Thymus (tissue), 11 donors: ENCODE data around the gene TTLL8. TPM values are rescaled to one million over a fixed set of nuclear protein-coding genes. Genes with fewer than 3 reads are reported as not detected.
A peak's percentile ranks its signal among the peaks of the same experiment; 100 is the strongest.

ENCODE experiments used
- DNase-seq, 9 donors: peaks; one replicate each; pipeline ENCODE4 v3.0.0-alpha.2; 2013; ENCODE audit warnings: low spot score in 9 of 9, low read depth in 6 of 9, missing footprints in 1 of 9
- H3K27ac ChIP-seq, 2 donors: one replicate each; pipeline ENCODE4 v1.5.1; 2013; ENCODE audit warnings: control low read depth in 1 of 2, low read depth in 1 of 2, low read length in 1 of 2, mild to moderate bottlenecking in 1 of 2, moderate library complexity in 1 of 2
- H3K27me3 ChIP-seq, 2 donors: one replicate each; pipeline ENCODE4 v1.5.1; 2013; ENCODE audit warnings: low read length in 1 of 2; ENCODE audit not compliant: control insufficient read depth in 2 of 2, insufficient read depth in 1 of 2
- H3K36me3 ChIP-seq, 2 donors: one replicate each; pipeline ENCODE4 v1.5.1; 2013; ENCODE audit warnings: low read length in 1 of 2, mild to moderate bottlenecking in 1 of 2, moderate library complexity in 1 of 2; ENCODE audit not compliant: control insufficient read depth in 2 of 2, insufficient read depth in 2 of 2
- H3K4me1 ChIP-seq, 2 donors: one replicate each; pipeline ENCODE4 v1.5.1; 2013; ENCODE audit warnings: low read length in 2 of 2; ENCODE audit not compliant: control insufficient read depth in 2 of 2, insufficient read depth in 2 of 2
- H3K4me3 ChIP-seq, 2 donors: one replicate each; pipeline ENCODE4 v1.5.1; 2013; ENCODE audit warnings: low read length in 2 of 2, control low read depth in 1 of 2, mild to moderate bottlenecking in 1 of 2
- H3K9me3 ChIP-seq, 2 donors: one replicate each; pipeline ENCODE4 v1.5.1; 2013; ENCODE audit warnings: low read length in 1 of 2, mild to moderate bottlenecking in 1 of 2; ENCODE audit not compliant: control insufficient read depth in 2 of 2, insufficient read depth in 1 of 2
- whole genome bisulfite sequencing: extraction: QIAGEN DNeasy Blood & Tissue Kit; methylation state at CpG from one replicate; pipeline ENCODE4 v1.1.7; 2013; 5-methylcytosine and 5-hydroxymethylcytosine counted together
- polyA plus RNA-seq: library from polyadenylated mRNA; stranded (reverse); fragments of 200-250 nt; gene quantifications from one replicate; pipeline ENCODE4 v1.2.3, GENCODE V29; 2013
- total RNA-seq: library from RNA; stranded (reverse); fragments of 120-200 nt; gene quantifications from one replicate; pipeline ENCODE4 v1.2.4, GENCODE V29; 2013
- donor health status: healthy.

TTLL8 gene
- total and polyA plus RNA-seq, 2 donors, result not detected

DNA sequence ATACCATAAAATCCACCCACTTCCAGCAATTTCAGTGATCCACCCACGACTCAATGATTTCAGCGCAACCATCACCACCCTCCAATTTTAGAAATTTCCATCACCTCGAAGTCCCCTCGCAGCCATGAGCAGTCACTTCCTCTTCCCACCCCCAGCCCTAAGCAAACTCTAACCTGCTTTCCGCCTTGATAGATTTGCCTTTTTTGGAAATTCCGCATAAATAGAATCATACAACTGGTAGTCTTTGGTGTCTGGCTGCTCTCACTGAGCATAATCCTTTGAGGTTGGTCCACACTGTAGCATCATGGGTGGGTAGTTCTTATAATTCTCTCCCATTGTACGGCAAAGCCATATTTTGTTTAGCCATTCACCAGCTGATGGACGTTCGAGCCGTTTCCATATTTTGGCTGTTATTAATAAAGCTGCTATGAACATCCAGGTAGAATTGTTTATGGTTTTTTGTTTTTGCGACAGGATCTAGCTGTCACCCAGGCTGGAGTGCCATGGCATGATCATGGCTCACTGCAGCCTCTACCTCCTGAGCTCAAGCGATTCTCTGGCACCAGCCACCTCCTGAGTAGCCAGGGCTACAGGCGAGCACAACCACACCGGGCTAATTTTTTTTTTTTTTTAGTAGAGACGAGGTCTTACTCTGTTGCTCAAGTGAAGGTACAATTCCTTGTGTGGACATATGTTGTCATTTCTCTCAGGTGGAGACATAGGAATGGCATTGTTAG lies 81.5 kb downstream of the TTLL8 start:
- no peaks in the 10 kb centered on the region for H3K36me3 ChIP-seq
- 73% methylated on average over 15 of the region's 15 CpGs for WGBS
- H3K27me3 ChIP-seq, result peaks cover 10 to 29% of the 10 kb centered on the region in 2 donors
- H3K27ac ChIP-seq, result no peak overlapping the region
- H3K9me3 ChIP-seq, result peaks cover 2 to 4% of the 10 kb centered on the region in 2 donors
- peaks cover 6 to 9% of the 10 kb centered on the region in 2 donors for H3K4me1 ChIP-seq
- DNase-seq, result peak in 2 of 9 donors; percentile 20 to 46
- no peak overlapping the region for H3K4me3 ChIP-seq

DNA sequence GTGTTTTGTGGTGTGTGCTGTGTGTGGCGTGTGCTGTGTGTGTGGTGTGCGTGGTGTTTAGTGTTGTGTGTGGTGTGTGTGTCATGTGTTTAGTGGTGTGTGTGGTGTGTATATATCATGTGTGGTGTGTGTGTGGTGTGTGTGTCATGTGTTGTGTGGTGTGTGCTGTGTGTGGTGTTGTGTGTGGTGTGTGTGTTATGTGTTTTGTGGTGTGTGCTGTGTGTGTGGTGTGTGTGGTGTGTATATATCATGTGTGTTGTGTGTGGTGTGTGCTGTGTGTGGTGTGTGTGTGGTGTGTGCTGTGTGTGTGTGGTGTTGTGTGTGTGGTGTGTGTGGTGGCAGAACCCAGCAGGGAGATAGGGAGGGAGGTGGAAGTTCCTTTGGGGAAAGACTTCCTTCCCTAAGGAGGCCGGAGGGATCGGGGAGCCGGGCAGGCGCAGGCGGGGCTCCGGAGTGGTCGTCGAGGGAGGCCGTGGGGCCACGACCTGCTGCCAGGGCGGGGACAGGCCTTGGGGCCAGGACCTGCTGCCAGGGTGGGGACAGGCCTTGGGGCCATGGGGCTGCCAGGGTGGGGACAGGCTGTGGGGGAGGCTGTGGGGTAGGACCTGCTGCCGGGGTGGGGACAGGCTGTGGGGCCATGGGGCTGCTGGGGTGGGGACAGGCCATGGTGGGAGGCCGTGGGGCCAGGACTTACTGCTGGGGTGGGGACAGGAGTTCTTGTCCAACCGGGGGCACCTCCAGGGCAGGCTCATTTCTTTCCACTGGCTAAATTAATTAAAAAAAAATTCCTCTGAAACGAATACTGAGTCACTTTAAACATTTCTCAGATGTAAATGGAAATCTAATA lies 82.3 kb downstream of the TTLL8 start:
- Histone ChIP-seq H3K27ac (peak overlapping the region; percentile 1 to 69), H3K4me3 (no peak overlapping the region), H3K27me3 (peaks cover 12 to 34% of the 10 kb centered on the region in 2 donors), H3K36me3 (no peaks in the 10 kb centered on the region), H3K9me3 (peaks cover 2 to 4% of the 10 kb centered on the region in 2 donors), H3K4me1 (peaks cover 11 to 18% of the 10 kb centered on the region in 2 donors)
- peak in 1 of 9 donors; percentile 3 for DNase-seq
- WGBS, result 76% methylated on average over 17 of the region's 17 CpGs

DNA sequence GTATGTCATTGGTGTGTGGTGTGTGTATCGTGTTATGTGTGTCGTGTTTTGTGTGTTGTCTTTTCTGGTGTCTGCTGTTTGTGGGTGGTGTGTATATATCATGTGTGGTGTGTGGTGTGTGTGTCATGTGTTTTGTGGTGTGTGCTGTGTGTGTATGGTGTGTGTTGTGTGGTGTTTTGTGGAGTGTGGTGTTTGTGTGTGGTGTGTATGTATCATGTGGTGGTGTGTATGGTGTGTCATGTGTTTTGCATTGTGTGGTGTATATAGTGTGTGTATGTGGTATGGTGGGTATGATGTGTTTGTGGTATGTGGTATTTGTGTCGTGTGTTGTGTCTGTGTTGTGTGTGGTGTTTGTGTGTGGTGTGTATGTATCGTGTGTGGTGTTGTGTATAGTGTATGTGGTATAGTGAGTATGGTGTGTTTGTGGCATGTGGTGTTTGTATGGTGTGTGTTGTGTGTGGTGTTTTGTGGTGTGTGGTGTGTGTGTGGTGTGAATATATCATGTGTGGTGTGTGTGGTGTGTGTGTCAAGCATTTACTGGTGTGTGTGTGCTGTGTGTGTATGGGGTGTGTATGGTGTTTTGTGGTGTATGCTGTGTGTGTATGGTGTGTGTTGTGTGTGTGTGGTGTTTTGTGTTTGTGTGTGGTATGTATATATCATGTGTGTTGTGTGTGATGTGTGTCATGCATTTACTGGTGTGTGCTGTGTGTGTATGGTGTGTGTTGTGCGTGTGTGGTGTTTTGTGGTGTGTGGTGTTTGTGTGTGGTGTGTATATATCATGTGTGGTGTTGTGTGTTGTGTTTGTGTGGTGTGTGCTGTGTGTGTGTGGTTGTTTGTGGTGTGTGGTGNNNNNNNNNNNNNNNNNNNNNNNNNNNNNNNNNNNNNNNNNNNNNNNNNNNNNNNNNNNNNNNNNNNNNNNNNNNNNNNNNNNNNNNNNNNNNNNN lies 84.8 kb downstream of the TTLL8 start:
- DNase-seq, result peak in 1 of 9 donors; percentile 6
- Histone ChIP-seq H3K4me1 (peaks cover 11 to 25% of the 10 kb centered on the region in 2 donors), H3K27me3 (peaks cover 12 to 36% of the 10 kb centered on the region in 2 donors), H3K27ac (no peak overlapping the region), H3K9me3 (peaks cover 0 to 2% of the 10 kb centered on the region in 2 donors), H3K36me3 (no peaks in the 10 kb centered on the region), H3K4me3 (no peak overlapping the region)
- 93% methylated on average over 5 of the region's 5 CpGs for WGBS

DNA sequence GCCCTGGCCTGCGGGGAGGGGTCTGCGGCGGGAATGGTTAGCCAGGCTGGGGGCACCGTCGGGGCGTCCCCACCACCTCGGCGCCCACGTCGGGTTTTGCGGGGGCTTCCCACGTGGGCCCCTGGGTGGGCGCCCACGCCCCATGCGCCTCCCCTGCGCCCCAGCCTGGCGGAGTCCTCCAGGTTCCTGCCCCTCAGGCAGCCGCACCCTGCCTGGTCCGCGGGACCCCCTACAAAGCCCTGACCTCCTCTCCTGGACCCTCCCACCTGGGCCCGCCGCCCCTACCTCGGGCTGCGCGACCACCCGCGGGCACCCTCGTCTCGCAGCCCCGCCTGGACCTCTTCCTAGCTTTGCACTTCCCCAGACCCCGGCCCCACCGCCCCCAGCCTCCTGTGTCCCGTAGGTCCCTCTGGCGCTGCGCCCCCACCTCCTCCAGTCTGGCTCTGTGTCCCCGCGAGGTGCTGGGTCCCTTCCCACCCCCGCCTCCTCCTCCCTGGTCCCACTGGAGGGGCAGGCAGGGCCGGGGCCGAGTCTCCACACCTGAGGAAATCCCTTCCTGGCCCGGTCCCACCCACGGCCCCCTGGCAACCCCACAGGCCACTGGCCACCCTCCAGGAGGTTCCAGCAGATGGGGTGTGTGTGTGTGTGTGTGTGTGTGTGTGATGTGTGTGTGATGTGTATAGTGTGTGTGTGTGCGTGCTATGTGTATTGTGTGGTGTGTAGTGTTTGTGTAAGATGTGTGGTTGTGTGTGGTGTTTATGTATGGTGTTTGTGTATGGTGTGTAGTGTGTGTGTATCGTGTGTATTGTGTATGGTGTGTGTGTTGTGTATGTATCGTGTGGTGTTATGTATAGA lies 85.7 kb downstream of the TTLL8 start:
- no peak overlapping the region for H3K4me3 ChIP-seq

DNA sequence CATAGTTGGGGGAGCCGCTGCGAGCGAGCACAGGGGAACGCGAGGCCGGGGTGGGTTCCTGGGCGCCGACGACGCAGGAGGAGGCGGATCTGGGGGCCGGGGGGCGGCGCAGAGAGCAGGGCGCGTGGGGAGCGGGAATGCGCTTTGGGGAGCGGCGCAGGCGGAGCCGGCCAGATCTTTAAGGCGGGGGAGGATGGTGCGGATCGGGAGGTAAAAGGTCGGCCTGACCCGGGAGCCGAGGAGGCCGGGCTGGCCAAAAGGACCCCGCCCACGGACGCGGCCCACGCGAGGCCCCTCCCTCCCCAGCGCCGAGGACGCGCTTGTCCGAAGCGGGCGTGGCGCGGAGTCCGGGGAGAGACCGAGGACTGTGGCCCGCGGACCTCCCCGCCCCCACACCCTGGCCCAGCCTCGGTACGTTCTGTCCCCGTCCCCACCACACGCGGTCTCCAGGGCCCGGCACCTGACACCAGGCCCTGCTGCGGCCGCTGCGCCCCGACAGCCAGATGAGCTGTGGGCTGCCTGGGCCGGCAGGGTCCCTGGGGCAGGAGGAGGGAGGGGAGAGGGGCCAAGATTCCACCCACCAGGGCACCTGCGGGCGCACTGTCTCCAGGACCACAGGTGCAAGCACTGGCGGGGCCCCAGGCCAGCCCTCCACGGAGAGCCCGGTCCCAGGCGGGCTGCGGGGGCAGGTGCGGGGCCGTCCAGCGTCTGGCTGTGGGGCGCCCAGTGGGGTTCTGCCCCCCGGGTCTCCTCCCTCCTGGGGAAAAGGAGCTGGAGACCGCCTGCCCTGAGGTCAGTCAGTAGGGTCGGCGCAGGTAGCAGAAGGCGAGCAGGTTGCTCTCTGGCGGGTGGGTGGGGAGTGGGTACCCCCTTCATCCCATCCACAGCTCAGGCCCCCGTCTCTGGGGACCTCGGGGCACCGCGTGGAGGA lies 86.6 kb downstream of the TTLL8 start:
- 8% methylated on average over 81 of the region's 81 CpGs for WGBS
- H3K27ac ChIP-seq, result peak overlapping the region; percentile 19 to 74

More for the DNA sequence above, 85.7 kb downstream of the TTLL8 start:
- no peak overlapping the region for H3K27ac ChIP-seq
- H3K4me1 ChIP-seq, result peaks cover 12 to 30% of the 10 kb centered on the region in 2 donors
- H3K9me3 ChIP-seq, result peaks cover 0 to 2% of the 10 kb centered on the region in 2 donors
- WGBS, result 55% methylated on average over 45 of the region's 45 CpGs
- H3K27me3 ChIP-seq, result peaks cover 12 to 33% of the 10 kb centered on the region in 2 donors
- peak in 1 of 9 donors; percentile 10 for DNase-seq
- no peaks in the 10 kb centered on the region for H3K36me3 ChIP-seq

DNA sequence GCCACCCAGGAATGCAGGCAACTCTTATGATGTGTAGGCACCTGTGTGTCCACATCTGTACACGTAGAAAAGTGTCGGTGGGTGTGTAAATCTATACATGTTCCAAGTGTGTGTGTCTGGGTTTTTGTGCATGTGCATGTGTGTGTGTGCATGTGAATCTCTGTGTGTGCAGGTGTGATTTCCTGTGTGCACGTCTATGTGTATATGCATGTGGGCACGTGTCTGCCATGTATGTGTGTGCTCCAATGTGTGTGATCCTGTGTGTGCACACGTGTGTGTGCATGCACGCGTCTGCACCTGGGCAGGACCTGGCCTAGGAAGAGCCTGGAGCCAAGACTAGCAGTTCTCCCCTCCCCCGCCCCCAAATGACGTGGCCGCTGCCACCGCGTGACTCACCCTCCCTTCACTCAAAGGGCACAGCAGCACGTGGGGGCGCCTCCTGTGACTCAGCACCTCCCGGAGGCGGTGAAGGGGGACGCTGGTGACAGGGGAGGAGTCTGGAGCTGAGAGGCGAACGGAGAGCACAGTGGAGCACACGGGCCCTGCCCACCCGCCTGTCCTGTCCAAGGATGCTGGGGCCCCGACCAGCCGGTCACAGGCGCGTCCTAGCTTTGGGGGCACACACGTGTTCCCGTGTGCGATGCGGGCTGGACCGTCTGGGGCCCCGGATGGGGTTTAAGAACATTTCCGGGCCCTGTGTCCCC lies 87.4 kb downstream of the TTLL8 start:
- peaks cover 0 to under 1% of the 10 kb centered on the region in 2 donors for H3K36me3 ChIP-seq
- 9% methylated on average over 32 of the region's 32 CpGs for WGBS
- peaks cover 12 to 32% of the 10 kb centered on the region in 2 donors for H3K27me3 ChIP-seq
- peak overlapping the region; percentile 19 to 74 for H3K27ac ChIP-seq
- peaks cover 0 to 2% of the 10 kb centered on the region in 2 donors for H3K9me3 ChIP-seq
- H3K4me1 ChIP-seq, result peaks cover 19 to 38% of the 10 kb centered on the region in 2 donors
- peak overlapping the region; percentile 27 to 45 for H3K4me3 ChIP-seq
- peak; percentile 57 to 94 (median 85) for DNase-seq

More for the DNA sequence above, 86.6 kb downstream of the TTLL8 start:
- H3K9me3 ChIP-seq, result peaks cover 0 to 2% of the 10 kb centered on the region in 2 donors
- peaks cover 12 to 33% of the 10 kb centered on the region in 2 donors for H3K27me3 ChIP-seq
- H3K4me1 ChIP-seq, result peaks cover 19 to 36% of the 10 kb centered on the region in 2 donors
- H3K36me3 ChIP-seq, result no peaks in the 10 kb centered on the region
- DNase-seq, result no peak
- peak overlapping the region; percentile 27 to 45 for H3K4me3 ChIP-seq
